HG03066 (cell line): ENCODE results near the gene HECTD2.

Source experiments
- ATAC-seq: cut with Tn5 transposase; IDR thresholded peaks from one replicate; pipeline ENCODE4 v1.9.1; 2021; ENCODE audit warnings: low read depth; ENCODE audit not compliant: unreplicated experiment

The HECTD2 gene

GRCh38 chr10:91471602-91472001 lies 61.5 kb downstream of the HECTD2 start:
- no peak for ATAC-seq

- ATAC-seq, result no peak
Measured at GRCh38 chr10:91472911-91473310, 62.8 kb downstream of the HECTD2 start.

DNA sequence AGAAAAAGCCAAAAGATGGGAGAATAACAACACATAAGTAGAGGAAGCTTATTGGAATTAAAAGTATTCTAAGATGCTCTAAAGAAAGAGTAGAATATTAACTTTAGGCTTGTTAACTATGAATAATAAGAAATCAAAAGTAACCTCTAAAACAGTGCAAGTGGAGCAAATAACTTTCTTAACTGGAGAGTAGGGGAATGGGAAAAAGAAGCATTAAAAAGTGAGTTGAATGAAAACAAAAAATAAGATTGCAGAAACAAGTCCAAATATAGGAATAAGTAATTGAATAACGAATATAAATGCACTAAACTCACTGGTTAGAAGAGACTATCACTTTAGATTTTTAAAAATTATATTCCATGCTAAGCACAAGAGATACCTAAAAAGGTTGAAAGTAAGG lies 63.9 kb downstream of the HECTD2 start:
- ATAC-seq, result no peak

GRCh38 chr10:91477236-91477635 lies 67.1 kb downstream of the HECTD2 start:
- no peak for ATAC-seq

DNA sequence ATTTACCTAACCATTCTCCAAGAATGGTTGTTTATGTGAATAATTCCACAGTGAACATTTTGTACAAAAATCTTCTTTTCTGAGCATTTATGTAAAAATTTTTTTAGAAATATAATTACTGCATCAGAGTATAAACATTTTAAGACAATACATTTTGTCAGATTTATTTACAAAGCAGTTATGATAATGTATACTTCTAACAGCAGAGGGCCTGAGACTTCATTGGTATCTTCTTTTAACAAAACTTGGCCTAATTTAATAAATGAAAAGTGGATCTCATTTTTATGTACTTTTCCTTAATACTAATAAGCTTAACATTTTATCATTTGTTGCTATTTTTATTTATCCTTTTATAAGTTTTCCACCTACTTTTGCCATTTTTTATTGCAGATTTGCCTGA lies 69.4 kb downstream of the HECTD2 start:
- no peak for ATAC-seq

GRCh38 chr10:91487911-91488582 lies 77.9 kb downstream of the HECTD2 start:
- no peak for ATAC-seq

GRCh38 chr10:91493313-91493712 lies 83.2 kb downstream of the HECTD2 start:
- no peak for ATAC-seq

DNA sequence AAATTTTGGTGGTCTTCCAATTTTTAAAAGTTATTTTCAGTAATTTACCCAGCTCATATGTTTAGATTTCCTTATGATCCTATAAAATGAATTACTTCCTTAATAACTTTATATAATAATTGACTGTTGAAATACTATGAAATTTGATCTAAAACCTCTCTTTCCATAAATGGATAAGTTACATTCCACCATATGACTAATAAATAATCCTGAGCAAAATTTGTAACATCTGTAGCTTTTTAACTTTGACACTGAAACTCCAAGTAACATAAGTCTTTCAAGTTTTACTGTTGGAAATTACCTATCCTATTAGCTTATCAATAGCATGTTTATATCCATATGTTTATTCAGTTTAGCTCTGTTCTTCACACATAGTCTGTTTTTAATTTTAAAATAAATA lies 85.3 kb downstream of the HECTD2 start:
- no peak for ATAC-seq

GRCh38 chr10:91496016-91496415 lies 85.9 kb downstream of the HECTD2 start:
- ATAC-seq, result no peak

DNA sequence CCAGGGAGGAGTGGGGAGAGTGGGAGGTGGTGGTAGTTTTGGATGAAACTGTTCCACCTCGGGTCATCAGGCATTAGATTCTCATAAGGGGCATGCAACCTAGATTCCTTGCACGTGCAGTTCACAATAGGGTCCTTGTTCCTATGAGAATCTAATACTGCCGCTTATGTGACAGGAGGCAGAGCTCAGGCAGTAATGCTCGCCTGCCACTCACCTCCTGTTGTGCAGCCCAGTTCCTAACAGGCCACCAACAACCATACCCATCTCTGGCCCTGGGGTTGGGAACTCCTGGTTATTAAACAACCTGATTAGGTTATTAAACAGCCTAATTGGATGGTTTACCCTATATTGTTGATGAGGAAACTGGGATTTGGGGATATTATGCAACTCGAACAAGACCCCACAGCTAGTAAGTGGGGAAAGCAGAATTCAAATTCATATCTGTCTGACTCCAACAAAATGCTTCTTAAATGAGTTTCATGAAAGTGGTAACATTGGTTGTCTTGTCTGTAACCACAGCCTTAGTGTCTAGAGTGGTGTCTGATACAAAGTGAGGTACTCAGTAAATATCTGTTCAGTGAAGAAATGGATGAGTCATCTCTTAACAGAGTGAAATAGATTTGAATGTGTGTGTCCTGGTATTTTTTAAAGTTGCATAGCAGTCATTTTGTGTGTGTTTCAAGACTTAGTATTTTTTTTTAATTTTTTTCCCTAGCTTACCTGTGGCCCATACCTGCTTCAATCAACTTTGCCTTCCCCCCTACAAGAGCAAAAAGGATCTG lies 101.6 kb downstream of the HECTD2 start:
- no peak for ATAC-seq

DNA sequence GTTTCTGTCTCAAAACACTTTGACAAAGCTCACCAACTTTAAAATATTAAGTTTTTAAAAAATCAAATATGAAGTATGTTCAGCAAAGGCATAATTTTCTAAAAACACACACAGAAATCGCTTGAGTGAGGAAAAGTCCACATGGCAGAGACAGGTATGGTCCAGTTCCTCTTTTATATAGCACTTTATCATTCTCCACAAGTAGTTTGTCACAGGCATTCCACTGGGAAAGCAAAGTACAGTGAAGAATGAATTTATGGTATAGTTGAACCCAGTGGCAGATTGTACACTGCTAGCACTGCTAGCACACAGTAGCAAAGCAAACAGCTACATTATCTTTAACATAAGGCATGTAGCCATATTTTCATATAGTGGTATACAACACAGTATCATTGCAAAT lies 102.3 kb downstream of the HECTD2 start:
- no peak for ATAC-seq

- no peak for ATAC-seq
Measured at GRCh38 chr10:91513598-91514424, 103.7 kb downstream of the HECTD2 start.

- no peak for ATAC-seq
Measured at GRCh38 chr10:91514787-91515186, 104.6 kb downstream of the HECTD2 start.

- no peak for ATAC-seq
Measured at GRCh38 chr10:91517394-91517793, 107.2 kb downstream of the HECTD2 start.

DNA sequence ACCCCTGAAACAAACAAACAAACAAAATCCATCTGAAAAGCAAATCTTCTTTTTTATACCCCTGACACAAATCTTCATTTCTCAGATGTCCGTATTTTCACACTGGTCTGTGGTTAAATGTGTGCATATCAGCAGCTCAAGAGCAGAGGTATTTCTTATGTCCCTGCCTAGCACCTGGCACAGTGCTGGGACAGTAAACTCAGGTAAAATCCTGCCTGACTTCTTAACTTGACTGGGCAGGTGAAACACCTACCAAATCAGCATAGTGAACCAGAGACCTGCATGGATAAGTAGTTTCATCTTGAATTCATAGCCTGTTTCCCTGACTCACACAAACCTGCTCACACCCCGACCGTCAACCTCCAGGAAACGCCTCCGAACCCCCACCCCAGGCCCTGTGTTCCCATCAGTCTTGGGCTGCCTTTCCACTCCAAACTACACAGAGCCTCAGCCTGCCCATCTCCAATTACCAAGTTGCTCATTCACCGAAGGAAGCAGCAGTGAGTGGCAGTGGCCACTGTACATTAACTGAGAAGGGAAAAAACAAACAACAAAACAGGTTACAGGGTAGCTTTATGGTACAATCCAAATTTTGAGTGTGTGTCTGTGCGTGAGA lies 109.9 kb downstream of the HECTD2 start:
- no peak for ATAC-seq

DNA sequence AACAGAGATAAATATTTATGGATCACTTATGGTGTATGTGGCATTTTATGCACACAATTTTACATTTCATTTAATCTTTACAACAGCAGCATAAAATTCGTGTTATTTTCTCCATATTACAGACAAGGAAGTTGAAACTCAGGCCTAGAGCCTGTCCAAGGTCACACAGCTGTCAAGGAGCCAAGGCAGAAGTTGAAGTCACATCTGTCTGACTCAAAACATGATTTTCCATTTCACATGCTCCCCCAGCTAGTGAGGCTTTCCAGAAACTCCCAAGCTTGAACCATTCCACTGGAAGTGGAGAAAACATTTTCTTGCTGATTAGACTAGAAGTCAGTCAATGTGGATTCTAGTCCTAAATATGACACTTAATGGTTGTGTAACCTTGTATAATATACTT lies 110.5 kb downstream of the HECTD2 start:
- no peak for ATAC-seq

DNA sequence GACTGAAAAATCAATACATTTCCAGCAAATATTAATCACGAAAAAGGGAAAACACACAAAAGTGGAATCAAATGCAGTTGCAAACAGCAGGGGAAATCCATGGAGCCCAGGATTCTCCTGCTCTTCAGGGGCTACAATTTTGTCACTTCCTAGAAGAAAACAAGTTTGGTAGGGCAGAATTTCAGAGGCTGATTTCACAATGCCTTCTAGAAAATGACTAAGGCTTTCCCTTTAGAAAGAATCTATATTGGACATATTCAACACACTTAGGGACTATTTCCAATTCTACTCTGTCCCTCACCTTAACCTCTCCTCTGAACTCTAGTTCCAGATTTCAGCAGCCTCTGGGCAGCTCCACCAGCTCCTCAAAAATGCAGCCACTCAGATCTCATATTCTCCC lies 111.3 kb downstream of the HECTD2 start:
- ATAC-seq, result no peak

- ATAC-seq, result no peak
Measured at GRCh38 chr10:91525896-91526712, 116.0 kb downstream of the HECTD2 start.

DNA sequence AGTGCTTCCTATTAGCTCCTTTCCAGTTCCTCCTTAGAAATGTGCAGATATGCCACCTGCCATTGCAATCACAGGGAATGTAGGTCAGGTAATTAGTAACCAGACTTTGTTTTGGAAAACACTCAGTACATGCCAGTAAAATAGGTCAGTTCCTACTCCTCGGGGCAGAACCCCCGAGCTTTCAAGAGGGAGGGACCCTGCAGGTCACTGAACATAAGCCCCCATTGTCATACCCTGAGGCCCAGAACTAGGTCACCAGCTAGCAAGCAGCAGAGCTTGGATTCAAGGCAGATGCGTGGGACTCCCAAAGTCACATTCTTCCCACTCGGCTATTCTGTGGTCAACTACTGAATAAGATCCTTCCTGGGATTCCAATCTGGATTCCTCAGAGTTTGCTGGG lies 117.9 kb downstream of the HECTD2 start:
- no peak for ATAC-seq

- no peak for ATAC-seq
Measured at GRCh38 chr10:91528768-91529167, 118.6 kb downstream of the HECTD2 start.
